ENCODE data around the gene DISP2.

DISP2 gene

DNA sequence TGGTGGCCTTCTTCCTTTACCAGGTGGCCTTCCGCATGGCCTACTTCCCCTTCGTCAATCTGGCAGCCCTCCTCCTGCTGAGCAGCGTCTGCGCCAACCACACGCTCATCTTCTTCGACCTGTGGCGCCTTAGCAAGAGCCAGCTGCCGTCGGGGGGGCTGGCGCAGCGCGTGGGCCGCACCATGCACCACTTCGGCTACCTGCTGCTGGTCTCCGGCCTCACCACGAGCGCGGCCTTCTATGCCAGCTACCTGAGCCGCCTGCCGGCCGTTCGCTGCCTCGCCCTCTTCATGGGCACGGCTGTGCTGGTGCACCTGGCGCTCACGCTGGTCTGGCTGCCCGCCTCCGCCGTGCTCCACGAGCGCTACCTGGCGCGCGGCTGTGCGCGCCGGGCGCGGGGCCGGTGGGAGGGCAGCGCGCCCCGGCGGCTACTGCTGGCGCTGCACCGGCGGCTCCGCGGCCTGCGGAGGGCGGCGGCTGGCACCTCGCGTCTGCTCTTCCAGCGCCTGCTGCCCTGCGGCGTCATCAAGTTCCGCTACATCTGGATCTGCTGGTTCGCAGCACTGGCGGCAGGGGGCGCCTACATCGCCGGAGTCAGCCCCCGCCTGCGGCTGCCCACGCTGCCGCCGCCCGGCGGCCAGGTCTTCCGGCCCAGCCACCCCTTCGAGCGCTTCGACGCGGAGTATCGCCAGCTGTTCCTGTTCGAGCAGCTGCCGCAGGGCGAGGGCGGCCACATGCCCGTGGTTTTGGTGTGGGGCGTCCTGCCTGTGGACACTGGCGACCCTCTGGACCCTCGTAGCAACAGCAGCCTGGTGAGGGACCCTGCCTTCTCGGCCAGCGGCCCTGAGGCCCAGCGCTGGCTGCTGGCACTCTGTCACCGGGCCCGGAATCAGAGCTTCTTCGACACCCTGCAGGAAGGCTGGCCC, 9.9 kb downstream of the DISP2 start:
- peak overlapping the region; percentile 85 for H3K4me2 ChIP-seq (ENCODE audit: low read length, poor library complexity, severe bottlenecking)
- H3K4ac ChIP-seq (ENCODE audit: low read depth in 1 of 2, low read length in 2 of 2): peak overlapping the region in 1 of 2 experiments; percentile 63
- peak overlapping the region; percentile 79 for H4K91ac ChIP-seq (ENCODE audit: low read length)
- H3K4me3 ChIP-seq (ENCODE audit: insufficient read depth in 1 of 2, low read depth in 1 of 2, low read length in 2 of 2): peak overlapping the region; percentile 45 to 64
- H2BK5ac ChIP-seq (ENCODE audit: low read depth, low read length, poor library complexity, severe bottlenecking): no peak overlapping the region
- H3K36me3 ChIP-seq (ENCODE audit: control insufficient read depth in 1 of 2, insufficient read depth in 2 of 2, low read depth in 1 of 2, low read length in 2 of 2): no peaks in the 10 kb centered on the region
- no peaks in the 10 kb centered on the region for H3K9me3 ChIP-seq (ENCODE audit: control insufficient read depth, low read length)
- no peak overlapping the region for H2AK5ac ChIP-seq (ENCODE audit: low read length, severe bottlenecking)
- H3K23ac ChIP-seq (ENCODE audit: low read length in 2 of 2): no peak overlapping the region
- H2BK15ac ChIP-seq (ENCODE audit: low read depth, poor library complexity, severe bottlenecking): peak overlapping the region; percentile 73
- H2BK12ac ChIP-seq (ENCODE audit: low read length in 2 of 2): peak overlapping the region; percentile 14 to 84
- H3K27me3 ChIP-seq (ENCODE audit: control insufficient read depth in 1 of 2, insufficient read depth in 1 of 2, low read length in 2 of 2): peaks cover 32 to 46% of the 10 kb centered on the region in 2 experiments
- peak overlapping the region; percentile 62 for H3K9ac ChIP-seq (ENCODE audit: low read length)
- H3K4me1 ChIP-seq (ENCODE audit: control insufficient read depth, insufficient read depth, low read depth, low read length): peaks cover 13% of the 10 kb centered on the region
- H3K14ac ChIP-seq (ENCODE audit: low read length in 2 of 2): peak overlapping the region in 1 of 2 experiments; percentile 68
- peak overlapping the region; percentile 46 to 95 for H3K18ac ChIP-seq (ENCODE audit: low read depth in 1 of 2, low read length in 2 of 2)
- DNase-seq: peak; percentile 89
- no peak overlapping the region for H3K27ac ChIP-seq (ENCODE audit: low read length, poor library complexity, severe bottlenecking)
- H2BK120ac ChIP-seq (ENCODE audit: low read depth, low read length): no peak overlapping the region
- peak overlapping the region; percentile 65 for H2AFZ ChIP-seq (ENCODE audit: low read depth, low read length)
- 16% methylated on average over 91 of the region's 91 CpGs for WGBS
- H3K79me1 ChIP-seq (replicated peaks; ENCODE audit: low read length, poor library complexity, severe bottlenecking): no peaks in the 10 kb centered on the region
- H4K8ac ChIP-seq (ENCODE audit: low read length): peak overlapping the region; percentile 93

DNA sequence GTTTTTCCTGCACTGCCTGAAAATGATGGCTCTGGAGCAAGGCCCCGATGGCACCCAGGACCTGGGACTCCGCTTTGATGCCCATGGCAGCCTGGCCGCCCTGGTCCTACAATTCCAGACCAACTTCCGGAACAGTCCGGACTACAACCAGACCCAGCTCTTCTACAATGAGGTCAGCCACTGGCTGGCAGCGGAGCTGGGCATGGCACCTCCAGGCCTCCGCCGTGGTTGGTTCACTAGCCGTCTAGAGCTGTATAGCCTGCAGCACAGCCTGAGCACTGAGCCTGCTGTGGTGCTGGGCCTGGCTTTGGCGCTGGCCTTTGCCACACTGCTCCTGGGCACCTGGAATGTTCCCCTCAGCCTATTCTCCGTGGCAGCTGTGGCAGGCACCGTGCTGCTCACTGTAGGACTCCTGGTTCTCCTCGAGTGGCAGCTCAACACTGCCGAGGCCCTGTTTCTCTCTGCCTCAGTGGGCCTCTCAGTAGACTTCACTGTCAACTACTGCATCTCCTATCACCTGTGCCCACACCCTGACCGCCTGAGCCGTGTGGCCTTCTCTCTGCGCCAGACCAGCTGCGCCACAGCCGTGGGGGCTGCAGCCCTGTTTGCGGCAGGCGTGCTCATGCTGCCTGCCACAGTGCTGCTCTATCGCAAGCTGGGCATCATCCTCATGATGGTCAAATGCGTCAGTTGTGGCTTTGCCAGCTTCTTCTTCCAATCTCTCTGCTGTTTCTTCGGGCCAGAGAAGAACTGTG, 10.9 kb downstream of the DISP2 start:
- Histone ChIP-seq H3K4me2 (ENCODE audit: low read length, poor library complexity, severe bottlenecking) (no peak overlapping the region), H2BK5ac (ENCODE audit: low read depth, low read length, poor library complexity, severe bottlenecking) (no peak overlapping the region), H3K14ac (ENCODE audit: low read length in 2 of 2) (peak overlapping the region in 1 of 2 experiments; percentile 82), H3K9me3 (ENCODE audit: control insufficient read depth, low read length) (no peaks in the 10 kb centered on the region), H3K4me3 (ENCODE audit: insufficient read depth in 1 of 2, low read depth in 1 of 2, low read length in 2 of 2) (no peak overlapping the region), H4K8ac (ENCODE audit: low read length) (no peak overlapping the region), H3K27ac (ENCODE audit: low read length, poor library complexity, severe bottlenecking) (no peak overlapping the region), H2BK120ac (ENCODE audit: low read depth, low read length) (no peak overlapping the region), H3K36me3 (ENCODE audit: control insufficient read depth in 1 of 2, insufficient read depth in 2 of 2, low read depth in 1 of 2, low read length in 2 of 2) (no peaks in the 10 kb centered on the region), H2AFZ (ENCODE audit: low read depth, low read length) (no peak overlapping the region), H2BK12ac (ENCODE audit: low read length in 2 of 2) (no peak overlapping the region), H3K27me3 (ENCODE audit: control insufficient read depth in 1 of 2, insufficient read depth in 1 of 2, low read length in 2 of 2) (peaks cover 24 to 41% of the 10 kb centered on the region in 2 experiments), H2AK5ac (ENCODE audit: low read length, severe bottlenecking) (no peak overlapping the region), H3K9ac (ENCODE audit: low read length) (no peak overlapping the region), H3K79me1 (replicated peaks; ENCODE audit: low read length, poor library complexity, severe bottlenecking) (no peaks in the 10 kb centered on the region), H4K91ac (ENCODE audit: low read length) (peak overlapping the region; percentile 21), H2BK15ac (ENCODE audit: low read depth, poor library complexity, severe bottlenecking) (no peak overlapping the region), H3K4me1 (ENCODE audit: control insufficient read depth, insufficient read depth, low read depth, low read length) (peaks cover 13% of the 10 kb centered on the region), H3K23ac (ENCODE audit: low read length in 2 of 2) (peak overlapping the region in 1 of 2 experiments; percentile 66), H3K4ac (ENCODE audit: low read depth in 1 of 2, low read length in 2 of 2) (no peak overlapping the region), H3K18ac (ENCODE audit: low read depth in 1 of 2, low read length in 2 of 2) (peak overlapping the region in 1 of 2 experiments; percentile 46)
- WGBS: 97% methylated on average over 24 of the region's 24 CpGs
- no peak for DNase-seq

DNA sequence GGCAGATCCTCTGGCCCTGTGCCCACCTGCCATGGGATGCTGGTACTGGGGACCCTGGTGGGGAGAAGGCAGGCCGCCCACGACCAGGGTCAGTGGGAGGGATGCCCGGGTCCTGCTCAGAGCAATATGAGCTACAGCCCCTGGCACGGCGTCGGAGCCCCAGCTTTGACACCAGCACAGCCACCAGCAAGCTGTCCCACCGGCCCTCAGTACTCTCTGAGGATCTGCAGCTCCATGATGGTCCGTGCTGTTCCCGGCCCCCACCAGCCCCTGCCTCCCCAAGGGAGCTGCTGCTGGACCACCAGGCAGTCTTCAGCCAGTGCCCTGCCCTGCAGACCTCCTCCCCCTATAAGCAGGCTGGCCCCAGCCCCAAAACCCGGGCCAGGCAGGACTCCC, 11.5 kb downstream of the DISP2 start:
- Histone ChIP-seq H3K9me3 (ENCODE audit: control insufficient read depth, low read length) (no peaks in the 10 kb centered on the region), H2BK5ac (ENCODE audit: low read depth, low read length, poor library complexity, severe bottlenecking) (no peak overlapping the region), H3K4me2 (ENCODE audit: low read length, poor library complexity, severe bottlenecking) (no peak overlapping the region), H3K4me3 (ENCODE audit: insufficient read depth in 1 of 2, low read depth in 1 of 2, low read length in 2 of 2) (no peak overlapping the region), H3K14ac (ENCODE audit: low read length in 2 of 2) (no peak overlapping the region), H3K23ac (ENCODE audit: low read length in 2 of 2) (no peak overlapping the region), H2AK5ac (ENCODE audit: low read length, severe bottlenecking) (no peak overlapping the region), H3K4me1 (ENCODE audit: control insufficient read depth, insufficient read depth, low read depth, low read length) (peaks cover 13% of the 10 kb centered on the region), H3K79me1 (replicated peaks; ENCODE audit: low read length, poor library complexity, severe bottlenecking) (no peaks in the 10 kb centered on the region), H3K9ac (ENCODE audit: low read length) (no peak overlapping the region), H2BK120ac (ENCODE audit: low read depth, low read length) (no peak overlapping the region), H3K36me3 (ENCODE audit: control insufficient read depth in 1 of 2, insufficient read depth in 2 of 2, low read depth in 1 of 2, low read length in 2 of 2) (no peaks in the 10 kb centered on the region), H3K4ac (ENCODE audit: low read depth in 1 of 2, low read length in 2 of 2) (no peak overlapping the region), H2BK12ac (ENCODE audit: low read length in 2 of 2) (no peak overlapping the region), H3K27ac (ENCODE audit: low read length, poor library complexity, severe bottlenecking) (no peak overlapping the region), H3K27me3 (ENCODE audit: control insufficient read depth in 1 of 2, insufficient read depth in 1 of 2, low read length in 2 of 2) (peaks cover 23 to 37% of the 10 kb centered on the region in 2 experiments), H2BK15ac (ENCODE audit: low read depth, poor library complexity, severe bottlenecking) (no peak overlapping the region), H3K18ac (ENCODE audit: low read depth in 1 of 2, low read length in 2 of 2) (no peak overlapping the region), H4K8ac (ENCODE audit: low read length) (no peak overlapping the region), H4K91ac (ENCODE audit: low read length) (no peak overlapping the region), H2AFZ (ENCODE audit: low read depth, low read length) (no peak overlapping the region)
- WGBS: 96% methylated on average over 10 of the region's 10 CpGs
- no peak for DNase-seq

DNA sequence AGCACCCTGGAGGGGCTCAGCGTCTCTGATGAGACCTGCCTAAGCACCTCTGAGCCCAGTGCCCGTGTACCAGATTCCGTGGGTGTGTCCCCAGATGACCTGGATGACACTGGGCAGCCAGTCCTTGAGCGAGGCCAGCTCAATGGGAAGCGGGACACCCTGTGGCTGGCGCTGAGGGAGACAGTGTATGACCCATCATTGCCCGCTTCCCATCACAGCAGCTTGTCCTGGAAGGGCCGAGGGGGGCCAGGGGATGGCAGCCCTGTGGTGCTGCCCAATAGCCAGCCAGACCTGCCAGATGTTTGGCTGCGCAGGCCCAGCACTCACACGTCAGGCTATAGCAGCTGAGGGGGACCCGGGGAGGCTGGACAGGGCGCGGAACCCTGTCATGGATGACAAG, 12.0 kb downstream of the DISP2 start:
- no peak overlapping the region for H4K8ac ChIP-seq (ENCODE audit: low read length)
- peak overlapping the region in 1 of 2 experiments; percentile 4 for H3K18ac ChIP-seq (ENCODE audit: low read depth in 1 of 2, low read length in 2 of 2)
- no peaks in the 10 kb centered on the region for H3K36me3 ChIP-seq (ENCODE audit: control insufficient read depth in 1 of 2, insufficient read depth in 2 of 2, low read depth in 1 of 2, low read length in 2 of 2)
- H3K9me3 ChIP-seq (ENCODE audit: control insufficient read depth, low read length): no peaks in the 10 kb centered on the region
- no peak overlapping the region for H3K4ac ChIP-seq (ENCODE audit: low read depth in 1 of 2, low read length in 2 of 2)
- no peak overlapping the region for H3K14ac ChIP-seq (ENCODE audit: low read length in 2 of 2)
- no peak overlapping the region for H2BK15ac ChIP-seq (ENCODE audit: low read depth, poor library complexity, severe bottlenecking)
- no peaks in the 10 kb centered on the region for H3K79me1 ChIP-seq (replicated peaks; ENCODE audit: low read length, poor library complexity, severe bottlenecking)
- no peak overlapping the region for H3K9ac ChIP-seq (ENCODE audit: low read length)
- H2BK120ac ChIP-seq (ENCODE audit: low read depth, low read length): no peak overlapping the region
- peaks cover 20 to 36% of the 10 kb centered on the region in 2 experiments for H3K27me3 ChIP-seq (ENCODE audit: control insufficient read depth in 1 of 2, insufficient read depth in 1 of 2, low read length in 2 of 2)
- H3K27ac ChIP-seq (ENCODE audit: low read length, poor library complexity, severe bottlenecking): no peak overlapping the region
- no peak overlapping the region for H3K4me3 ChIP-seq (ENCODE audit: insufficient read depth in 1 of 2, low read depth in 1 of 2, low read length in 2 of 2)
- H2BK12ac ChIP-seq (ENCODE audit: low read length in 2 of 2): peak overlapping the region in 1 of 2 experiments; percentile 2
- no peak overlapping the region for H2AK5ac ChIP-seq (ENCODE audit: low read length, severe bottlenecking)
- no peak overlapping the region for H2AFZ ChIP-seq (ENCODE audit: low read depth, low read length)
- H3K4me1 ChIP-seq (ENCODE audit: control insufficient read depth, insufficient read depth, low read depth, low read length): peaks cover 13% of the 10 kb centered on the region
- DNase-seq: no peak
- H4K91ac ChIP-seq (ENCODE audit: low read length): no peak overlapping the region
- WGBS: 92% methylated on average over 13 of the region's 13 CpGs
- H2BK5ac ChIP-seq (ENCODE audit: low read depth, low read length, poor library complexity, severe bottlenecking): no peak overlapping the region
- no peak overlapping the region for H3K4me2 ChIP-seq (ENCODE audit: low read length, poor library complexity, severe bottlenecking)
- H3K23ac ChIP-seq (ENCODE audit: low read length in 2 of 2): no peak overlapping the region

Data from mesenchymal stem cell (in vitro differentiated cells and primary cell).